ENCODE data around the gene KLF4.

KLF4 gene

GRCh38 chr9:107480386-107480789, 9.2 kb downstream of the KLF4 start:
- DNase-seq (ENCODE audit: low read depth), result peak; percentile 87
- H3K4me3 ChIP-seq (ENCODE audit: low read length), result no peak overlapping the region
- TF ChIP-seq CTCF (IDR thresholded peaks at IDR 0.05; ENCODE audit: insufficient read depth, low read depth, low read length, missing control alignments), result no peak

GRCh38 chr9:107478805-107479204, 10.8 kb downstream of the KLF4 start:
- no peak for TF ChIP-seq CTCF (IDR thresholded peaks at IDR 0.05; ENCODE audit: insufficient read depth, low read depth, low read length, missing control alignments)
- H3K4me3 ChIP-seq (ENCODE audit: low read length), result no peak overlapping the region
- no peak for DNase-seq (ENCODE audit: low read depth)

GRCh38 chr9:107474124-107474523, 15.4 kb downstream of the KLF4 start:
- DNase-seq (ENCODE audit: low read depth), result no peak
- TF ChIP-seq CTCF (IDR thresholded peaks at IDR 0.05; ENCODE audit: insufficient read depth, low read depth, low read length, missing control alignments), result no peak

GRCh38 chr9:107472581-107473340, 16.8 kb downstream of the KLF4 start:
- TF ChIP-seq CTCF (IDR thresholded peaks at IDR 0.05; ENCODE audit: insufficient read depth, low read depth, low read length, missing control alignments), result no peak
- DNase-seq (ENCODE audit: low read depth), result no peak
- H3K4me3 ChIP-seq (ENCODE audit: low read length), result no peak overlapping the region

More at GRCh38 chr9:107474124-107474523, 15.4 kb downstream of the KLF4 start:
- no peak overlapping the region for H3K4me3 ChIP-seq (ENCODE audit: low read length)

- DNase-seq (ENCODE audit: low read depth), result no peak
- H3K4me3 ChIP-seq (ENCODE audit: low read length), result no peak overlapping the region
- no peak for TF ChIP-seq CTCF (IDR thresholded peaks at IDR 0.05; ENCODE audit: insufficient read depth, low read depth, low read length, missing control alignments)
These were observed 18.0 kb downstream of the KLF4 start for GRCh38 chr9:107471552-107471951.

- DNase-seq (ENCODE audit: low read depth), result no peak
- TF ChIP-seq CTCF (IDR thresholded peaks at IDR 0.05; ENCODE audit: insufficient read depth, low read depth, low read length, missing control alignments), result no peak
- no peak overlapping the region for H3K4me3 ChIP-seq (ENCODE audit: low read length)
These were observed 22.2 kb downstream of the KLF4 start for GRCh38 chr9:107467416-107467815.

GRCh38 chr9:107466826-107467225, 22.7 kb downstream of the KLF4 start:
- no peak overlapping the region for H3K4me3 ChIP-seq (ENCODE audit: low read length)
- no peak for DNase-seq (ENCODE audit: low read depth)
- no peak for TF ChIP-seq CTCF (IDR thresholded peaks at IDR 0.05; ENCODE audit: insufficient read depth, low read depth, low read length, missing control alignments)

All from epithelial cell of esophagus (primary cell).